ENCODE measurements around the gene KANSL1. TPM values are rescaled to one million over a fixed set of nuclear protein-coding genes. Genes with fewer than 3 reads are reported as not detected.
A peak's percentile ranks its signal among the peaks of the same experiment; 100 is the strongest.

KANSL1 gene
- total RNA-seq, 1 donor from 2014 or later, result 61.4 TPM

- DNase-seq (ENCODE audit: low spot score), result no peak
- Mint-ChIP-seq H3K4me1 (ENCODE audit: low read depth) (peaks cover 54% of the 10 kb centered on the region), H3K27ac (ENCODE audit: unreplicated experiment) (peak overlapping the region; percentile 90), H3K9me3 (ENCODE audit: low read depth) (no peaks in the 10 kb centered on the region), H3K27me3 (ENCODE audit: low read depth) (no peaks in the 10 kb centered on the region), H3K36me3 (ENCODE audit: low read depth) (peaks cover 1% of the 10 kb centered on the region), H3K4me3 (ENCODE audit: unreplicated experiment) (peak overlapping the region; percentile 75)
- TF ChIP-seq, protein P1, sequence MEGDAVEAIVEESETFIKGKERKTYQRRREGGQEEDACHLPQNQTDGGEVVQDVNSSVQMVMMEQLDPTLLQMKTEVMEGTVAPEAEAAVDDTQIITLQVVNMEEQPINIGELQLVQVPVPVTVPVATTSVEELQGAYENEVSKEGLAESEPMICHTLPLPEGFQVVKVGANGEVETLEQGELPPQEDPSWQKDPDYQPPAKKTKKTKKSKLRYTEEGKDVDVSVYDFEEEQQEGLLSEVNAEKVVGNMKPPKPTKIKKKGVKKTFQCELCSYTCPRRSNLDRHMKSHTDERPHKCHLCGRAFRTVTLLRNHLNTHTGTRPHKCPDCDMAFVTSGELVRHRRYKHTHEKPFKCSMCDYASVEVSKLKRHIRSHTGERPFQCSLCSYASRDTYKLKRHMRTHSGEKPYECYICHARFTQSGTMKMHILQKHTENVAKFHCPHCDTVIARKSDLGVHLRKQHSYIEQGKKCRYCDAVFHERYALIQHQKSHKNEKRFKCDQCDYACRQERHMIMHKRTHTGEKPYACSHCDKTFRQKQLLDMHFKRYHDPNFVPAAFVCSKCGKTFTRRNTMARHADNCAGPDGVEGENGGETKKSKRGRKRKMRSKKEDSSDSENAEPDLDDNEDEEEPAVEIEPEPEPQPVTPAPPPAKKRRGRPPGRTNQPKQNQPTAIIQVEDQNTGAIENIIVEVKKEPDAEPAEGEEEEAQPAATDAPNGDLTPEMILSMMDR (IDR thresholded peaks at IDR 0.05), result peak; percentile 84
These were observed 1.4 kb upstream of the KANSL1 start for GRCh38 chr17:46194393-46195216.

GRCh38 chr17:46193626-46194392 lies 580 bp upstream of the KANSL1 start:
- Mint-ChIP-seq H3K4me3 (ENCODE audit: unreplicated experiment) (peak overlapping the region; percentile 75), H3K4me1 (ENCODE audit: low read depth) (peaks cover 54% of the 10 kb centered on the region), H3K9me3 (ENCODE audit: low read depth) (no peaks in the 10 kb centered on the region), H3K27ac (ENCODE audit: unreplicated experiment) (peak overlapping the region; percentile 90), H3K36me3 (ENCODE audit: low read depth) (peaks cover 1% of the 10 kb centered on the region), H3K27me3 (ENCODE audit: low read depth) (no peaks in the 10 kb centered on the region)
- TF ChIP-seq, protein P1 (IDR thresholded peaks at IDR 0.05), result peak; percentile 75
- peak; percentile 97 for DNase-seq (ENCODE audit: low spot score)

GRCh38 chr17:46192439-46193150 lies 634 bp downstream of the KANSL1 start:
- H3K4me3 Mint-ChIP-seq (ENCODE audit: unreplicated experiment), result peak overlapping the region; percentile 88
- DNase-seq (ENCODE audit: low spot score), result no peak
- peaks cover 1% of the 10 kb centered on the region for H3K36me3 Mint-ChIP-seq (ENCODE audit: low read depth)
- peaks cover 56% of the 10 kb centered on the region for H3K4me1 Mint-ChIP-seq (ENCODE audit: low read depth)
- TF ChIP-seq, protein P1 (IDR thresholded peaks at IDR 0.05), result no peak
- H3K27me3 Mint-ChIP-seq (ENCODE audit: low read depth), result no peaks in the 10 kb centered on the region
- H3K9me3 Mint-ChIP-seq (ENCODE audit: low read depth), result no peaks in the 10 kb centered on the region
- peak overlapping the region; percentile 99 for H3K27ac Mint-ChIP-seq (ENCODE audit: unreplicated experiment)

DNA sequence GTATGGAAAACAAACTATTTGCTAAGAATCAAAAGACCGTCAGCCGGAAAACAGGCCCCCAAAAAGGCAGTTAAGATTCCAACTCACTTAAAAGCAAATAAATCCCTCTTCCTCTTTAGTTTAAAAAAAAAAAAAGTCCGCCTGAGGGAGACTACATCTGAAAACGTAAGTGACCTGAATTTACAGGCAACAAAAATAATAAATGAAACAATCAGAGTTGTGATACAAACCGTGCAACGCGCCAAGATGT lies 1.1 kb downstream of the KANSL1 start:
- peaks cover 1% of the 10 kb centered on the region for H3K36me3 Mint-ChIP-seq (ENCODE audit: low read depth)
- TF ChIP-seq, protein P1 (IDR thresholded peaks at IDR 0.05), result no peak
- DNase-seq (ENCODE audit: low spot score), result no peak
- H3K27ac Mint-ChIP-seq (ENCODE audit: unreplicated experiment), result peak overlapping the region; percentile 99
- peak overlapping the region; percentile 88 for H3K4me3 Mint-ChIP-seq (ENCODE audit: unreplicated experiment)
- peaks cover 57% of the 10 kb centered on the region for H3K4me1 Mint-ChIP-seq (ENCODE audit: low read depth)
- no peaks in the 10 kb centered on the region for H3K27me3 Mint-ChIP-seq (ENCODE audit: low read depth)
- no peaks in the 10 kb centered on the region for H3K9me3 Mint-ChIP-seq (ENCODE audit: low read depth)
